ENCODE measurements around the gene DNAAF1. TPM values are rescaled to one million over a fixed set of nuclear protein-coding genes. Genes with fewer than 3 reads are reported as not detected.
A peak's percentile ranks its signal among the peaks of the same experiment; 100 is the strongest.

DNAAF1 gene
- total RNA-seq, 1 donor from 2014 or later = not detected

DNA sequence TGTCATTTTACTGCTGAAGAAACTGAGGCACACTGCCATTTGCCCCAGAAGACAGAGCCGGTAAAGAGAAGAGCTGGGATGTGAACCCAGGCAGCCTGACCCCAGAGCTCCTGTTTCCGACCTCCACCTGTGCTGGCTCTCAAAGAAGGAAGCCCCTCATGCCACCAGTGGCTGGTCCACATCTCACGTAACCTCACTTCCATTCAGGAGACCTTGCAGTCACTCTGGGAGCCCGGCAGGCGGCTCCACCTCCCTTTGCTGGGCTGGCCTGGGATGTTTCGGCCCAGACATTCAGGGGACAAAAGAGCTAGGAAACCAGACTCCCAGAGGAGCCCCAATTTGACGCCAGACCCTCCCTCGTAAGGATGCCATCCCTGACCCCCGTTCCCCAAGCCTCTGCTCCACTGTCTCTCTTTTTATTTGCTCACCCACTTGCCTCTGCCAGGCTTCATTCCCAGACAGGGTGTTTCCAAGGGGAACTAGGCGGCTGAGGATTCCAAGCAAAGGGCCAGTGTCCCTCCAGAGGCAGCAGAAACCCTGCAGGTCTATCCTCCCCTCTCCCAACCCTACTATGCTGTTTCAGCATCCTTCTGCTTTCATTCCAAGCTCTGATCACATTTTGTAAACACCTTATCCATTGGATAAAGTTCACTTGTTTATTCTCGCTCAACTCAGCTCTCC, 38.9 kb downstream of the DNAAF1 start:
- CTCF ChIA-PET = no interaction called here
- intact Hi-C loops (cut with micrococcal nuclease) = loop anchor here (10.0 kb wide), 1 partner anchor 289 kb away; the partner anchor contains the start of gene MLYCD

DNA sequence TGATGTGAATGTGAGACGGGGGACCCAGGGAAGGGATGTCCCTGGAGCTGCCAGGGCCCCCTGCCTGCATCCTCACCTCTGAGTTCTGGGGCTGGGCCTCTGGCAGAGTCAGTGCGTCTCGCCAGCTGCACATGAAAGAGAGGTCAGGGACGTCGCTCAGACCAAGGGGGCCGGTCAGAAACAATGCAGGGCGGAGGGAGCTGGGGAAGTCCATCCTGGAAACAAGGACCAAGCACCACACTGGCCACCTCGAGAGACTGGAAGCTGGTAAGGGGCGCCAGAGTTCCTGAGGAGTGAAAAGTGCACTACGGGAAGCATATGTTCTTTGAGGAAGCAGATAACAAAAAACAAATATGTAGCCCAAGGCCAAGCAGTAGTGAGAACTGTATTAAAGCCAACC, 39.7 kb downstream of the DNAAF1 start:
- Mint-ChIP-seq H3K4me3 (peak overlapping the region; percentile 92), H3K9me3 (no peaks in the 10 kb centered on the region), H3K27ac (no peak overlapping the region), H3K27me3 (no peaks in the 10 kb centered on the region), H3K4me1 (peaks cover 18% of the 10 kb centered on the region), H3K36me3 (ENCODE audit: low read depth) (peaks cover 49% of the 10 kb centered on the region)
- ATAC-seq (ENCODE audit: low read depth) (no peak), DNase-seq (no peak)
- ChIA-PET CTCF (no interaction called here), POLR2A (no interaction called here)
- intact Hi-C loops (cut with micrococcal nuclease) = loop anchor here (5.0 to 10.0 kb wide), 4 partner anchors 290 to 843 kb away; partner anchors contain the start of genes KIAA0513 and MLYCD
- TF ChIP-seq, protein P1, sequence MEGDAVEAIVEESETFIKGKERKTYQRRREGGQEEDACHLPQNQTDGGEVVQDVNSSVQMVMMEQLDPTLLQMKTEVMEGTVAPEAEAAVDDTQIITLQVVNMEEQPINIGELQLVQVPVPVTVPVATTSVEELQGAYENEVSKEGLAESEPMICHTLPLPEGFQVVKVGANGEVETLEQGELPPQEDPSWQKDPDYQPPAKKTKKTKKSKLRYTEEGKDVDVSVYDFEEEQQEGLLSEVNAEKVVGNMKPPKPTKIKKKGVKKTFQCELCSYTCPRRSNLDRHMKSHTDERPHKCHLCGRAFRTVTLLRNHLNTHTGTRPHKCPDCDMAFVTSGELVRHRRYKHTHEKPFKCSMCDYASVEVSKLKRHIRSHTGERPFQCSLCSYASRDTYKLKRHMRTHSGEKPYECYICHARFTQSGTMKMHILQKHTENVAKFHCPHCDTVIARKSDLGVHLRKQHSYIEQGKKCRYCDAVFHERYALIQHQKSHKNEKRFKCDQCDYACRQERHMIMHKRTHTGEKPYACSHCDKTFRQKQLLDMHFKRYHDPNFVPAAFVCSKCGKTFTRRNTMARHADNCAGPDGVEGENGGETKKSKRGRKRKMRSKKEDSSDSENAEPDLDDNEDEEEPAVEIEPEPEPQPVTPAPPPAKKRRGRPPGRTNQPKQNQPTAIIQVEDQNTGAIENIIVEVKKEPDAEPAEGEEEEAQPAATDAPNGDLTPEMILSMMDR (IDR thresholded peaks at IDR 0.05) = no peak

More for the DNA sequence above, 38.9 kb downstream of the DNAAF1 start:
- TF ChIP-seq, protein P1 (IDR thresholded peaks at IDR 0.05) = no peak
- no peaks in the 10 kb centered on the region for H3K27me3 Mint-ChIP-seq
- DNase-seq = no peak
- H3K36me3 Mint-ChIP-seq (ENCODE audit: low read depth) = peaks cover 52% of the 10 kb centered on the region
- POLR2A ChIA-PET = no interaction called here
- no peak for ATAC-seq (ENCODE audit: low read depth)
- H3K4me3 Mint-ChIP-seq = no peak overlapping the region
- peaks cover 18% of the 10 kb centered on the region for H3K4me1 Mint-ChIP-seq
- no peaks in the 10 kb centered on the region for H3K9me3 Mint-ChIP-seq
- no peak overlapping the region for H3K27ac Mint-ChIP-seq

DNA sequence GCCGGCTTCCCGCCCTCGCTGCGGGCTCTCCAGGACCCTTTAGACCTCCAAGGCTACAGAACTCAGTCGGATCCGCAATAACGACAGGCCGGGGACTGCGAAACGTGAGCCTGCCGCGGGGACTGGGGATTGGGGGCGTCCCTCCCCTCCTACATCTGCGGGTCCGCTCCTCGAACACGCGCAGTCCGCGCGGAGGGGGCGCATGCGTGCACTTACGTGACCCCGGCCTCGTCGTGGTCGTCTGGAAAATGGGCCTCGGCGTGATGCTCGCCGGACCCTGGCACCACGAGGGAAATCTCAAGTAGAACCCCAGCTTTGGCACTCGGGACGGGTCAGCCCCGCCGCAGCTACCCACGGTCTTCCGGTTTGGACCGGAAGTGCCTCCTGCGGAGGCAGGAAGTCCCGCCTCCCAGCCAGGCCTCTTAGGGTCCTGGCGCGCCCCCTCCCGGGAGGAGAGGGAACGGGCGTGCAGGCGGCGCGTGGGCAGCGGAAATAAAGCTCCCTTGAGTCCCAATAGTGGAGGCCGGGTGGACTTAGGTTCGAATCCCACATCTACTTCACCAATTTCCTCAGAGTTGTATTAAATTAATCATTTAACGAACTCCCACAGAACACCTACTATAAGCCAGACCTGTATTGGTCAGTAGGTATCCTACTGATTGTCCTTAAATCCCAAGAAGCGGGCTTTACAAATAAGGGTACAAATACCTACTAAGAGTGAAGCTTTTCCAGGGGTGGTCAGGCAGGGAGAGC, 41.8 kb downstream of the DNAAF1 start, which contains the start of gene TAF1C:
TAF1C (minus strand) TSS at position 373 of the 753 bp plus-strand sequence. CDS start 2,069 bp downstream, outside the sequence.
- peak within 1 kb of the TSS; percentile 89 for H3K27ac Mint-ChIP-seq
- ATAC-seq (ENCODE audit: low read depth) = peak; percentile 99
- H3K36me3 Mint-ChIP-seq (ENCODE audit: low read depth) = peaks cover 35% of the 10 kb centered on the region

DNA sequence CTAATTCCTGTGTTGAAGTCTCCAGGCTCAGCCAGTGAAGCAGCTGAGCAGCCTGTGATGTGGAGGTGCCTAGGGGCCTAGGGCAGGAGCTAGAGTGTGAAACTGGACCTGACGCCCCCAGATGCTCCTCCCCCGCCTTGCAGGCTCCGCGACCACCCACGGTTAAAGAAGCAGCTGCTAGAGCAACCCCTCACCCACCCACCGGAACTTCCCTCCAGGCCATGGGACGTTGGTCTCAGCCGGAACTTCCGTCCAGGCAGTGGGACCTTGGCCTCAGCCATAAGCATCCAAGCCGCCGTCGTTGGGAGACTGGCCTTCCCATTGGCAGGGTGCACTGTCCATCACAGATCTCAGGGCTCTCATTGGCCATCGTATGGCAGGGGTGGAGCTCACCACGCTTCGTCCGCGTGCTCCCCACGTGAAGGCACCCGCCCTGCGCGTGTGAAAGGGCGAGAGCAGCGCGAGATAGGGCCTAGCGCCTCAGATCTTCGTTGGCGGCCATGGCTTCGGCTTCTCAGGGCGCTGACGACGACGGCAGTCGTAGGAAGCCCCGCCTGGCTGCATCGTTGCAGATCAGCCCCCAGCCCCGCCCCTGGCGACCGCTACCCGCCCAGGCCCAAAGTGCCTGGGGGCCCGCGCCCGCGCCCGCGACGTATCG, 45.8 kb downstream of the DNAAF1 start, which contains the start of gene ADAD2:
ADAD2 (plus strand) TSS at position 427 of the 658 bp plus-strand sequence; CDS start at position 501, 74 bp downstream.
- Mint-ChIP-seq H3K4me1 (peaks cover 20% of the 10 kb centered on the region), H3K36me3 (ENCODE audit: low read depth) (peaks cover 2% of the 10 kb centered on the region), H3K9me3 (no peaks in the 10 kb centered on the region), H3K27me3 (no peaks in the 10 kb centered on the region), H3K4me3 (no peak within 1 kb of the TSS), H3K27ac (no peak within 1 kb of the TSS)
- ChIA-PET POLR2A (no interaction called here), CTCF (no interaction called here)
- TF ChIP-seq, protein P1 (IDR thresholded peaks at IDR 0.05) = no peak
- ATAC-seq (ENCODE audit: low read depth) (no peak), DNase-seq (no peak)
- intact Hi-C loops (cut with micrococcal nuclease) = no loop called here

More for the DNA sequence above, 41.8 kb downstream of the DNAAF1 start, which contains the start of gene TAF1C:
- DNase-seq = peak; percentile 93
- Mint-ChIP-seq H3K4me1 (peaks cover 18% of the 10 kb centered on the region), H3K4me3 (peak within 1 kb of the TSS; percentile 92), H3K27me3 (no peaks in the 10 kb centered on the region), H3K9me3 (no peaks in the 10 kb centered on the region)
- CTCF ChIA-PET = interaction anchor here (0.6 to 2.9 kb wide), 16 partner anchors 11 to 825 kb away, joined by 3 to 44 read pairs (median 5); partner anchors contain the start of gene MBTPS1
- POLR2A ChIA-PET = interaction anchor here (0.6 to 1.6 kb wide), 7 partner anchors 31 to 318 kb away, joined by 3 to 20 read pairs (median 3); partner anchors contain the start of genes DNAAF1, HSDL1 and MBTPS1
- intact Hi-C loops (cut with micrococcal nuclease) = loop anchor here (1.0 to 10.0 kb wide), 10 partner anchors 42 to 840 kb away; partner anchors contain the start of genes DNAAF1, HSDL1, KIAA0513 and MEAK7
- TF ChIP-seq, protein P1 (IDR thresholded peaks at IDR 0.05) = peak; percentile 40
